ENCODE data around the gene TNFSF9. TPM values are rescaled to one million over a fixed set of nuclear protein-coding genes. Genes with fewer than 3 reads are reported as not detected.
"Not testable (repeated sequence)": the region's sequence is repeated elsewhere in the genome, so short reads cannot be mapped to it uniquely, and the experiment has no call there.

Gene TNFSF9
- total RNA-seq, 1 donor from 2014 or later = 3.0 TPM

- peaks cover 9% of the 10 kb centered on the region for H3K9me3 Mint-ChIP-seq (ENCODE audit: unreplicated experiment)
- no peaks in the 10 kb centered on the region for H3K36me3 Mint-ChIP-seq (ENCODE audit: low read depth, unreplicated experiment)
- H3K4me1 Mint-ChIP-seq (ENCODE audit: unreplicated experiment) = no peaks in the 10 kb centered on the region
- H3K27ac Mint-ChIP-seq (ENCODE audit: unreplicated experiment) = no peak overlapping the region
- no peaks in the 10 kb centered on the region for H3K27me3 Mint-ChIP-seq (ENCODE audit: unreplicated experiment)
- DNase-seq (ENCODE audit: low spot score) = no peak
- no peak for TF ChIP-seq CTCF (IDR thresholded peaks at IDR 0.05; ENCODE audit: unreplicated experiment)
- no peak overlapping the region for H3K4me3 Mint-ChIP-seq (ENCODE audit: unreplicated experiment)
Measured at GRCh38 chr19:6579450-6580178, 48.8 kb downstream of the TNFSF9 start.

- no peaks in the 10 kb centered on the region for H3K4me1 Mint-ChIP-seq (ENCODE audit: unreplicated experiment)
- H3K27ac Mint-ChIP-seq (ENCODE audit: unreplicated experiment) = no peak overlapping the region
- no peak for DNase-seq (ENCODE audit: low spot score)
- TF ChIP-seq CTCF (IDR thresholded peaks at IDR 0.05; ENCODE audit: unreplicated experiment) = no peak
- H3K36me3 Mint-ChIP-seq (ENCODE audit: low read depth, unreplicated experiment) = no peaks in the 10 kb centered on the region
- no peaks in the 10 kb centered on the region for H3K27me3 Mint-ChIP-seq (ENCODE audit: unreplicated experiment)
- no peak overlapping the region for H3K4me3 Mint-ChIP-seq (ENCODE audit: unreplicated experiment)
- H3K9me3 Mint-ChIP-seq (ENCODE audit: unreplicated experiment) = peaks cover 9% of the 10 kb centered on the region
Measured at GRCh38 chr19:6580313-6580712, 49.5 kb downstream of the TNFSF9 start.

GRCh38 chr19:6582515-6583484 lies 52.0 kb downstream of the TNFSF9 start:
- peaks cover 15% of the 10 kb centered on the region for H3K9me3 Mint-ChIP-seq (ENCODE audit: unreplicated experiment)
- not testable (repeated sequence) for H3K4me1 Mint-ChIP-seq (ENCODE audit: unreplicated experiment); H3K4me3 Mint-ChIP-seq (ENCODE audit: unreplicated experiment); H3K27ac Mint-ChIP-seq (ENCODE audit: unreplicated experiment); H3K36me3 Mint-ChIP-seq (ENCODE audit: low read depth, unreplicated experiment); DNase-seq (ENCODE audit: low spot score)
- peaks cover 13% of the 10 kb centered on the region for H3K27me3 Mint-ChIP-seq (ENCODE audit: unreplicated experiment)

Other genes with a start within 250 kb of the TNFSF9 start
- gene ACER1, start 197.4 kb upstream of the TNFSF9 start, total RNA-seq (ENCODE audit: unreplicated experiment) = not detected
- 105 TPM for gene CLPP, start 169.5 kb upstream of the TNFSF9 start, total RNA-seq (ENCODE audit: unreplicated experiment)
- 66.8 TPM for gene ALKBH7, start 158.2 kb upstream of the TNFSF9 start, total RNA-seq (ENCODE audit: unreplicated experiment)
- gene PSPN, start 155.1 kb upstream of the TNFSF9 start, total RNA-seq (ENCODE audit: unreplicated experiment) = 4.6 TPM
- 95.5 TPM for gene GTF2F1, start 137.9 kb upstream of the TNFSF9 start, total RNA-seq (ENCODE audit: unreplicated experiment)
- gene KHSRP, start 106.2 kb upstream of the TNFSF9 start, total RNA-seq (ENCODE audit: unreplicated experiment) = 290 TPM
- gene SLC25A41, start 97.3 kb upstream of the TNFSF9 start, total RNA-seq (ENCODE audit: unreplicated experiment) = 0.23 TPM
- gene SLC25A23, start 71.2 kb upstream of the TNFSF9 start, total RNA-seq (ENCODE audit: unreplicated experiment) = 20.7 TPM
- 0.44 TPM for gene CRB3, start 66.8 kb upstream of the TNFSF9 start, total RNA-seq (ENCODE audit: unreplicated experiment)
- 1.5 TPM for gene DENND1C, start 49.2 kb upstream of the TNFSF9 start, total RNA-seq (ENCODE audit: unreplicated experiment)
- gene TUBB4A, start 28.7 kb upstream of the TNFSF9 start, total RNA-seq (ENCODE audit: unreplicated experiment) = 0.21 TPM
- 0.51 TPM for gene CD70, start 60.1 kb downstream of the TNFSF9 start, total RNA-seq (ENCODE audit: unreplicated experiment)
- gene TNFSF14, start 139.1 kb downstream of the TNFSF9 start, total RNA-seq (ENCODE audit: unreplicated experiment) = not detected
- gene C3, start 189.6 kb downstream of the TNFSF9 start, total RNA-seq (ENCODE audit: unreplicated experiment) = not detected
- gene GPR108, start 206.6 kb downstream of the TNFSF9 start, total RNA-seq (ENCODE audit: unreplicated experiment) = 69.1 TPM
- 42.8 TPM for gene TRIP10, start 208.7 kb downstream of the TNFSF9 start, total RNA-seq (ENCODE audit: unreplicated experiment)
- 1.5 TPM for gene SH2D3A, start 236.4 kb downstream of the TNFSF9 start, total RNA-seq (ENCODE audit: unreplicated experiment)
- gene VAV1, start 241.7 kb downstream of the TNFSF9 start, total RNA-seq (ENCODE audit: unreplicated experiment) = not detected

All from endothelial cell (in vitro differentiated cells).